K562 (cell line): Measurements from ENCODE around the gene ACOX2. TPM values are rescaled to one million over a fixed set of nuclear protein-coding genes. Genes with fewer than 3 reads are reported as not detected.

Source experiments
- ATAC-seq: fragments of 200-7000 bp; cut with Tn5 transposase; 3 replicates; pipeline ENCODE4 v1.9.1; 2020; ENCODE audit warnings: moderate library complexity
- BruUV-seq: library from RNA; stranded (reverse); fragments of 400-500 nt; replicated peaks from 2 replicates; lab custom pipeline; 2021; lab: Mats Ljungman, UMichigan
- CTCF ChIA-PET: fragments of 300-600 bp; formaldehyde crosslinking; extraction: SDS; loops from one replicate; lab custom pipeline; 2021; ENCODE audit warnings: low intra/inter-chr PET ratio; lab: Yijun Ruan, JAX
- POLR2A ChIA-PET: fragments of 300-600, 350-650 bp; sonication (Branson Sonifier 250); formaldehyde crosslinking; extraction: SDS; loops from one replicate; lab custom pipeline; 2021; ENCODE audit warnings: antibody characterized with exemption, inconsistent platforms; lab: Yijun Ruan, JAX
- DNase-seq, 4 experiments: peaks; one replicate each; pipeline versions ENCODE4 v3.0.0 to v3.0.0-alpha.2; 2011 to 2018; ENCODE audit warnings: low spot score in 3 of 4, mixed read lengths in 3 of 4; ENCODE audit errors: extremely low read depth in 1 of 4
- FAIRE-seq: peaks from 2 replicates; lab custom pipeline; 2011; peaks lifted over from hg19 to GRCh38; lab: Jason Lieb, UNC
- H2AFZ ChIP-seq: 2 replicates; pipeline ENCODE4 v1.6.0; 2011; ENCODE audit warnings: low read depth, low read length, control low read depth, inconsistent platforms
- H3K27ac ChIP-seq: fragments of 200-600 bp; 3 replicates; pipeline ENCODE4 v1.8.0; 2011; ENCODE audit warnings: low read depth, mild to moderate bottlenecking, control low read depth, inconsistent platforms, low read length, moderate library complexity, mixed read lengths; ENCODE audit errors: extremely low read depth
- H3K27me3 ChIP-seq, 2 experiments: fragments of 300-600 bp in 1 of 2; 2 replicates in 1 of 2; 3 replicates in 1 of 2; pipeline versions ENCODE4 v1.6.0 to v1.8.0; 2011; ENCODE audit warnings: inconsistent platforms in 2 of 2, low read length in 2 of 2, mild to moderate bottlenecking in 1 of 2, mixed read lengths in 1 of 2, moderate library complexity in 1 of 2; ENCODE audit not compliant: control insufficient read depth in 2 of 2, insufficient read depth in 2 of 2
- H3K36me3 ChIP-seq: fragments of 300-600 bp; 3 replicates; pipeline ENCODE4 v1.8.0; 2011; ENCODE audit warnings: mild to moderate bottlenecking, low read length, inconsistent platforms; ENCODE audit not compliant: control insufficient read depth, insufficient read depth
- H3K4me1 ChIP-seq, 2 experiments: fragments of 200-600 bp in 1 of 2; replicated peaks in 1 of 2; 2 replicates in 1 of 2; 3 replicates in 1 of 2; pipeline versions ENCODE4 v1.5.1 to v1.8.0; 2011; ENCODE audit warnings: inconsistent platforms in 2 of 2, low read length in 2 of 2, mild to moderate bottlenecking in 1 of 2, mixed read lengths in 1 of 2, moderate library complexity in 1 of 2; ENCODE audit not compliant: control insufficient read depth in 2 of 2, insufficient read depth in 2 of 2
- H3K4me2 ChIP-seq: 2 replicates; pipeline ENCODE4 v1.6.1; 2011; ENCODE audit warnings: low read length, control low read depth, inconsistent platforms, mixed read lengths; ENCODE audit not compliant: insufficient read depth
- H3K4me3 ChIP-seq: fragments of 200-600 bp; sonication (generic), shearing (Covaris generic); 2 replicates; pipeline ENCODE4 v1.5.1; 2016; ENCODE audit warnings: control low read depth, inconsistent platforms
- H3K79me2 ChIP-seq: fragments of 200-600 bp; 3 replicates; pipeline ENCODE4 v1.8.0; 2011; ENCODE audit warnings: low read length, inconsistent platforms; ENCODE audit not compliant: control insufficient read depth, insufficient read depth
- H3K9ac ChIP-seq, 2 experiments: 2 replicates each; pipeline versions ENCODE4 v1.6.0 to v1.6.1; 2011; ENCODE audit warnings: low read depth in 2 of 2, low read length in 2 of 2, control low read depth in 1 of 2, inconsistent platforms in 1 of 2, mild to moderate bottlenecking in 1 of 2, mixed read lengths in 1 of 2; ENCODE audit not compliant: insufficient read depth in 1 of 2
- H3K9me1 ChIP-seq: one replicate; pipeline ENCODE4 v1.6.0; 2011; ENCODE audit warnings: inconsistent platforms, mild to moderate bottlenecking, low read length, moderate library complexity; ENCODE audit not compliant: control insufficient read depth, insufficient read depth
- H3K9me3 ChIP-seq: replicated peaks from 2 replicates; pipeline ENCODE4 v1.5.1; 2011; ENCODE audit warnings: low read depth, low read length, inconsistent platforms; ENCODE audit not compliant: control insufficient read depth, insufficient read depth
- H4K20me1 ChIP-seq: replicated peaks from 2 replicates; pipeline ENCODE4 v1.6.1; 2011; ENCODE audit warnings: low read length, inconsistent platforms, mixed read lengths; ENCODE audit not compliant: control insufficient read depth, insufficient read depth
- DIDO1 ChIP-seq: fragments of 450-650 bp; IDR thresholded peaks from 2 replicates; pipeline ENCODE4 v1.6.1; 2016; ENCODE audit warnings: low read depth, missing biosample characterization, missing genetic modification characterization
- E2F5 ChIP-seq: sonication (generic); formaldehyde crosslinking; IDR thresholded peaks from 2 replicates; pipeline ENCODE4 v1.8.0; 2022; ENCODE audit warnings: mild to moderate bottlenecking, missing genetic modification reagents
- FOXJ3 ChIP-seq: sonication (generic); formaldehyde crosslinking; IDR thresholded peaks from 2 replicates; pipeline ENCODE4 v1.4.0; 2020; ENCODE audit warnings: mild to moderate bottlenecking, missing genetic modification reagents
- FUS ChIP-seq: fragments of 200-400 bp; formaldehyde crosslinking; optimal IDR thresholded peaks from 2 replicates; pipeline ENCODE3; 2017; ENCODE audit warnings: low read depth, low read length
- HES1 ChIP-seq: fragments of 450-650 bp; IDR thresholded peaks from 2 replicates; pipeline ENCODE4 v1.6.1; 2016; ENCODE audit warnings: low read depth, mild to moderate bottlenecking, moderate library complexity
- HEY1 ChIP-seq: fragments of 250-450 bp; sonication (Bioruptor Pico); IDR thresholded peaks from 2 replicates; pipeline ENCODE4 v1.5.0; 2020; ENCODE audit warnings: mild to moderate bottlenecking, moderate library complexity, borderline replicate concordance
- KAT8 ChIP-seq: fragments of 450-650 bp; IDR thresholded peaks from 2 replicates; pipeline ENCODE4 v1.6.1; 2016; ENCODE audit warnings: low read depth, mild to moderate bottlenecking
- KLF16 ChIP-seq: IDR thresholded peaks from 2 replicates; pipeline ENCODE4 v1.6.1; 2016; ENCODE audit warnings: antibody characterized with exemption
- MCM5 ChIP-seq: fragments of 450-650 bp; IDR thresholded peaks from 2 replicates; pipeline ENCODE4 v1.6.1; 2016; ENCODE audit warnings: low read depth
- MYC ChIP-seq, 2 experiments: fragments of 250-450 bp in 1 of 2; sonication (Bioruptor Pico) in 1 of 2; IDR thresholded peaks; 2 replicates each; pipeline versions ENCODE4 v1.5.1 to v1.6.1; 2012 to 2021; ENCODE audit warnings: low read depth in 2 of 2, borderline replicate concordance in 1 of 2, improper control_type of control experiment in 1 of 2, low read length in 1 of 2, mild to moderate bottlenecking in 1 of 2, moderate library complexity in 1 of 2
- PTTG1 ChIP-seq: fragments of 450-650 bp; IDR thresholded peaks from 2 replicates; pipeline ENCODE4 v1.6.1; 2016; ENCODE audit warnings: low read depth, mild to moderate bottlenecking, missing genetic modification characterization, missing compliant biosample characterization
- RFX5 ChIP-seq: IDR thresholded peaks from 2 replicates; pipeline ENCODE4 v1.6.1; 2011; ENCODE audit warnings: low read depth, mild to moderate bottlenecking, improper control_type of control experiment, low read length
- SMAD4 ChIP-seq: fragments of 250-450 bp; sonication (Bioruptor Pico); conservative IDR thresholded peaks from 2 replicates; pipeline ENCODE4 v1.8.0; 2021; ENCODE audit warnings: inconsistent platforms, mild to moderate bottlenecking, moderate library complexity
- SP1 ChIP-seq: sonication (generic); formaldehyde crosslinking; IDR thresholded peaks from 2 replicates; pipeline ENCODE4 v1.8.1; 2022; ENCODE audit warnings: mild to moderate bottlenecking, missing genetic modification reagents
- SRSF9 ChIP-seq: fragments of 200-400 bp; formaldehyde crosslinking; IDR thresholded peaks from 2 replicates; pipeline ENCODE4 v1.6.1; 2017; ENCODE audit warnings: low read depth, low read length, borderline replicate concordance
- USF1 ChIP-seq: sonication (generic); formaldehyde crosslinking; IDR thresholded peaks from 2 replicates; pipeline ENCODE4 v1.9.0; 2022; ENCODE audit warnings: mild to moderate bottlenecking, missing genetic modification reagents
- ZBTB7A ChIP-seq: IDR thresholded peaks from 2 replicates; pipeline ENCODE4 v1.6.1; 2011; ENCODE audit warnings: low read depth, mild to moderate bottlenecking, low read length, moderate library complexity, borderline replicate concordance; ENCODE audit not compliant: control insufficient read depth
- ZFP1 ChIP-seq: fragments of 450-650 bp; formaldehyde crosslinking; IDR thresholded peaks from 2 replicates; pipeline ENCODE4 v1.4.0; 2020; ENCODE audit warnings: mild to moderate bottlenecking, mixed read lengths
- ZNF146 ChIP-seq: IDR thresholded peaks from one replicate; pipeline ENCODE4 v1.6.1; 2018; ENCODE audit warnings: missing compliant biosample characterization; ENCODE audit not compliant: unreplicated experiment
- ZNF785 ChIP-seq: fragments of 250-450 bp; sonication (Bioruptor Pico); IDR thresholded peaks from 2 replicates; pipeline ENCODE4 v1.4.0; 2020; ENCODE audit warnings: mild to moderate bottlenecking
- WGBS: fragments of 100-300 bp; shearing (Covaris generic); methylation state at CpG from one replicate; pipeline ENCODE4 v1.1.6; 2016; ENCODE audit warnings: low coverage, mixed read lengths; ENCODE audit not compliant: insufficient coverage; ENCODE audit errors: missing lambda C conversion rate; 5-methylcytosine and 5-hydroxymethylcytosine counted together
- in situ Hi-C: fragments of 300-500 bp; cut with MboI; formaldehyde crosslinking; loops from 4 replicates; pipeline ENCODE4 v1.15.0; 2018; ENCODE audit warnings: inconsistent platforms, mixed read lengths
- intact Hi-C: fragments of 100-400 bp; cut with micrococcal nuclease; formaldehyde crosslinking; loops from 2 replicates; pipeline ENCODE4 v1.14.2; 2022
- polyA plus RNA-seq, 8 experiments: library from polyadenylated mRNA; depleted of rRNA in 4 of 8; stranded (reverse) in 5 of 8; unstranded in 3 of 8; fragments of >200 nt; fragmentation: Nextera tagmentation in 2 of 8; fragmentation: Illumina TruSeq in 1 of 8; extraction: Ambion mirVana in 2 of 8; extraction: Trizol in 1 of 8; gene quantifications; 2 replicates each; pipeline versions ENCODE4 v1.2.1 to v1.2.3, GENCODE V29; 2011 to 2014; ENCODE audit warnings: inconsistent platforms in 1 of 8, missing spikeins in 1 of 8
- total RNA-seq, 7 experiments: library from RNA; depleted of rRNA in 6 of 7; stranded (reverse); fragments of >200 nt in 6 of 7; fragmentation: Illumina TruSeq in 2 of 7; extraction: Trizol in 2 of 7; gene quantifications; 2 replicates each; pipeline versions ENCODE4 v1.2.1 to v1.2.3, GENCODE V29; 2011 to 2021; ENCODE audit warnings: low replicate concordance in 1 of 7

The ACOX2 gene
- total and polyA plus RNA-seq, 9 of the 15 experiments (the other 6 are each of a cell fraction or from before 2014, with no cell fraction given): 0.15 TPM; not detected in 8

GRCh38 chr3:58466899-58467563, 70.0 kb downstream of the ACOX2 start:
- CTCF ChIA-PET: no interaction called here
- H3K4me1 ChIP-seq: peaks cover 0 to 11% of the 10 kb centered on the region in 2 experiments; a peak in 4 of 5 replicates

More at GRCh38 chr3:58466899-58467563, 70.0 kb downstream of the ACOX2 start:
- Histone ChIP-seq H3K9ac (no peak overlapping the region), H4K20me1 (no peaks in the 10 kb centered on the region), H3K4me2 (no peak overlapping the region), H3K4me3 (no peak overlapping the region), H3K9me3 (no peaks in the 10 kb centered on the region), H3K36me3 (no peaks in the 10 kb centered on the region), H3K27ac (no peak overlapping the region), H3K79me2 (no peaks in the 10 kb centered on the region), H3K9me1 (no peaks in the 10 kb centered on the region), H3K27me3 (no peaks in the 10 kb centered on the region), H2AFZ (no peak overlapping the region)
- in situ Hi-C loops: no loop called here
- POLR2A ChIA-PET: no interaction called here
- intact Hi-C loops: no loop called here
- DNase-seq (no peak), ATAC-seq (no peak), FAIRE-seq (no peak)
- 15% methylated on average over 4 of the region's 4 CpGs for WGBS
- no TSS peak for BruUV-seq
- TF ChIP-seq HES1 (no peak), HEY1 (CRISPR knock-in tag) (no peak), ZBTB7A (no peak), PTTG1 (tag) (no peak), DIDO1 (no peak), RFX5 (no peak), SMAD4 (CRISPR knock-in tag) (no peak), MYC (IDR thresholded peaks at IDR 0.05; ENCODE audit: low read depth, low read length) (no peak), MYC (CRISPR knock-in tag; IDR thresholded peaks at IDR 0.05; ENCODE audit: borderline replicate concordance, low read depth) (no peak), MCM5 (no peak), FUS (no peak), ZNF146 (CRISPR knock-in tag) (no peak), E2F5 (CRISPR knock-in tag) (no peak), SP1 (no peak), ZNF785 (CRISPR knock-in tag) (no peak), KAT8 (no peak), KLF16 (no peak), FOXJ3 (CRISPR knock-in tag) (no peak), SRSF9 (no peak), ZFP1 (CRISPR knock-in tag) (no peak), USF1 (no peak)
